GM12874 (cell line): ENCODE measurements around the gene IPP.

ENCODE experiments used
- CTCF ChIP-seq: IDR thresholded peaks from 2 replicates; pipeline ENCODE4 v1.5.1; 2011; ENCODE audit warnings: low read depth, mild to moderate bottlenecking, control low read depth, low read length, moderate library complexity; ENCODE audit not compliant: insufficient read depth

The IPP gene

GRCh38 chr1:45755697-45756096 is 5.2 kb upstream of the IPP start:
- no peak for TF ChIP-seq CTCF

- TF ChIP-seq CTCF = no peak
Measured at GRCh38 chr1:45753248-45754037, 3.0 kb upstream of the IPP start.

- no peak for TF ChIP-seq CTCF
Measured at GRCh38 chr1:45752441-45753052, 2.1 kb upstream of the IPP start.

GRCh38 chr1:45752014-45752413 is 1.6 kb upstream of the IPP start:
- no peak for TF ChIP-seq CTCF

GRCh38 chr1:45746922-45747321 is 3.5 kb downstream of the IPP start:
- TF ChIP-seq CTCF = no peak

GRCh38 chr1:45739137-45739536 is 11.3 kb downstream of the IPP start:
- no peak for TF ChIP-seq CTCF

- TF ChIP-seq CTCF = no peak
Measured at GRCh38 chr1:45730780-45731319, 19.6 kb downstream of the IPP start.
